ENCODE results near the gene DUOXA1.
A peak's percentile ranks its signal among the peaks of the same experiment; 100 is the strongest.

- TF ChIP-seq, protein P1, sequence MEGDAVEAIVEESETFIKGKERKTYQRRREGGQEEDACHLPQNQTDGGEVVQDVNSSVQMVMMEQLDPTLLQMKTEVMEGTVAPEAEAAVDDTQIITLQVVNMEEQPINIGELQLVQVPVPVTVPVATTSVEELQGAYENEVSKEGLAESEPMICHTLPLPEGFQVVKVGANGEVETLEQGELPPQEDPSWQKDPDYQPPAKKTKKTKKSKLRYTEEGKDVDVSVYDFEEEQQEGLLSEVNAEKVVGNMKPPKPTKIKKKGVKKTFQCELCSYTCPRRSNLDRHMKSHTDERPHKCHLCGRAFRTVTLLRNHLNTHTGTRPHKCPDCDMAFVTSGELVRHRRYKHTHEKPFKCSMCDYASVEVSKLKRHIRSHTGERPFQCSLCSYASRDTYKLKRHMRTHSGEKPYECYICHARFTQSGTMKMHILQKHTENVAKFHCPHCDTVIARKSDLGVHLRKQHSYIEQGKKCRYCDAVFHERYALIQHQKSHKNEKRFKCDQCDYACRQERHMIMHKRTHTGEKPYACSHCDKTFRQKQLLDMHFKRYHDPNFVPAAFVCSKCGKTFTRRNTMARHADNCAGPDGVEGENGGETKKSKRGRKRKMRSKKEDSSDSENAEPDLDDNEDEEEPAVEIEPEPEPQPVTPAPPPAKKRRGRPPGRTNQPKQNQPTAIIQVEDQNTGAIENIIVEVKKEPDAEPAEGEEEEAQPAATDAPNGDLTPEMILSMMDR (IDR thresholded peaks at IDR 0.05; ENCODE audit: borderline replicate concordance, extremely low read depth, low read length, poor library complexity, severe bottlenecking): peak; percentile 14
- no peak for TF ChIP-seq EZH2 (IDR thresholded peaks at IDR 0.05; ENCODE audit: borderline replicate concordance, low read depth, low read length, severe bottlenecking)
Measured at GRCh38 chr15:45110256-45110820, 19.3 kb downstream of the DUOXA1 start.

All from DND-41 (cell line).